K562 (cell line): Measurements from ENCODE around the gene RCOR2. TPM values are rescaled to one million over a fixed set of nuclear protein-coding genes. Genes with fewer than 3 reads are reported as not detected.
A peak's percentile ranks its signal among the peaks of the same experiment; 100 is the strongest.

Source experiments
- ATAC-seq: fragments of 200-7000 bp; cut with Tn5 transposase; 3 replicates; pipeline ENCODE4 v1.9.1; 2020; ENCODE audit warnings: moderate library complexity
- BruUV-seq: library from RNA; stranded (reverse); fragments of 400-500 nt; replicated peaks from 2 replicates; lab custom pipeline; 2021; lab: Mats Ljungman, UMichigan
- CTCF ChIA-PET: fragments of 300-600 bp; formaldehyde crosslinking; extraction: SDS; loops from one replicate; lab custom pipeline; 2021; ENCODE audit warnings: low intra/inter-chr PET ratio; lab: Yijun Ruan, JAX
- POLR2A ChIA-PET: fragments of 300-600, 350-650 bp; sonication (Branson Sonifier 250); formaldehyde crosslinking; extraction: SDS; loops from one replicate; lab custom pipeline; 2021; ENCODE audit warnings: antibody characterized with exemption, inconsistent platforms; lab: Yijun Ruan, JAX
- DNase-seq, 4 experiments: peaks; one replicate each; pipeline versions ENCODE4 v3.0.0 to v3.0.0-alpha.2; 2011 to 2018; ENCODE audit warnings: low spot score in 3 of 4, mixed read lengths in 3 of 4; ENCODE audit errors: extremely low read depth in 1 of 4
- FAIRE-seq: peaks from 2 replicates; lab custom pipeline; 2011; peaks lifted over from hg19 to GRCh38; lab: Jason Lieb, UNC
- H2AFZ ChIP-seq: 2 replicates; pipeline ENCODE4 v1.6.0; 2011; ENCODE audit warnings: low read depth, low read length, control low read depth, inconsistent platforms
- H3K27ac ChIP-seq: fragments of 200-600 bp; 3 replicates; pipeline ENCODE4 v1.8.0; 2011; ENCODE audit warnings: low read depth, mild to moderate bottlenecking, control low read depth, inconsistent platforms, low read length, moderate library complexity, mixed read lengths; ENCODE audit errors: extremely low read depth
- H3K27me3 ChIP-seq, 2 experiments: fragments of 300-600 bp in 1 of 2; 2 replicates in 1 of 2; 3 replicates in 1 of 2; pipeline versions ENCODE4 v1.6.0 to v1.8.0; 2011; ENCODE audit warnings: inconsistent platforms in 2 of 2, low read length in 2 of 2, mild to moderate bottlenecking in 1 of 2, mixed read lengths in 1 of 2, moderate library complexity in 1 of 2; ENCODE audit not compliant: control insufficient read depth in 2 of 2, insufficient read depth in 2 of 2
- H3K36me3 ChIP-seq: fragments of 300-600 bp; 3 replicates; pipeline ENCODE4 v1.8.0; 2011; ENCODE audit warnings: mild to moderate bottlenecking, low read length, inconsistent platforms; ENCODE audit not compliant: control insufficient read depth, insufficient read depth
- H3K4me1 ChIP-seq, 2 experiments: fragments of 200-600 bp in 1 of 2; replicated peaks in 1 of 2; 2 replicates in 1 of 2; 3 replicates in 1 of 2; pipeline versions ENCODE4 v1.5.1 to v1.8.0; 2011; ENCODE audit warnings: inconsistent platforms in 2 of 2, low read length in 2 of 2, mild to moderate bottlenecking in 1 of 2, mixed read lengths in 1 of 2, moderate library complexity in 1 of 2; ENCODE audit not compliant: control insufficient read depth in 2 of 2, insufficient read depth in 2 of 2
- H3K4me2 ChIP-seq: 2 replicates; pipeline ENCODE4 v1.6.1; 2011; ENCODE audit warnings: low read length, control low read depth, inconsistent platforms, mixed read lengths; ENCODE audit not compliant: insufficient read depth
- H3K4me3 ChIP-seq: fragments of 200-600 bp; sonication (generic), shearing (Covaris generic); 2 replicates; pipeline ENCODE4 v1.5.1; 2016; ENCODE audit warnings: control low read depth, inconsistent platforms
- H3K79me2 ChIP-seq: fragments of 200-600 bp; 3 replicates; pipeline ENCODE4 v1.8.0; 2011; ENCODE audit warnings: low read length, inconsistent platforms; ENCODE audit not compliant: control insufficient read depth, insufficient read depth
- H3K9ac ChIP-seq, 2 experiments: 2 replicates each; pipeline versions ENCODE4 v1.6.0 to v1.6.1; 2011; ENCODE audit warnings: low read depth in 2 of 2, low read length in 2 of 2, control low read depth in 1 of 2, inconsistent platforms in 1 of 2, mild to moderate bottlenecking in 1 of 2, mixed read lengths in 1 of 2; ENCODE audit not compliant: insufficient read depth in 1 of 2
- H3K9me1 ChIP-seq: one replicate; pipeline ENCODE4 v1.6.0; 2011; ENCODE audit warnings: inconsistent platforms, mild to moderate bottlenecking, low read length, moderate library complexity; ENCODE audit not compliant: control insufficient read depth, insufficient read depth
- H3K9me3 ChIP-seq: replicated peaks from 2 replicates; pipeline ENCODE4 v1.5.1; 2011; ENCODE audit warnings: low read depth, low read length, inconsistent platforms; ENCODE audit not compliant: control insufficient read depth, insufficient read depth
- H4K20me1 ChIP-seq: replicated peaks from 2 replicates; pipeline ENCODE4 v1.6.1; 2011; ENCODE audit warnings: low read length, inconsistent platforms, mixed read lengths; ENCODE audit not compliant: control insufficient read depth, insufficient read depth
- BHLHE40 ChIP-seq: IDR thresholded peaks from 2 replicates; pipeline ENCODE4 v1.6.1; 2011; ENCODE audit warnings: low read length, improper control_type of control experiment
- E2F3 ChIP-seq: fragments of 250-450 bp; sonication (Bioruptor Pico); IDR thresholded peaks from 2 replicates; pipeline ENCODE4 v1.4.0; 2020; ENCODE audit warnings: mild to moderate bottlenecking
- FOXP1 ChIP-seq: sonication (generic); formaldehyde crosslinking; IDR thresholded peaks from 2 replicates; pipeline ENCODE4 v1.8.0; 2022; ENCODE audit warnings: mild to moderate bottlenecking, missing genetic modification reagents
- GABPA ChIP-seq: fragments of 200-800 bp; sonication (Bioruptor generic); conservative IDR thresholded peaks from 2 replicates; pipeline ENCODE4 v1.6.1; 2016; ENCODE audit warnings: low read depth, missing genetic modification characterization, missing compliant biosample characterization
- HDGF ChIP-seq: fragments of 450-650 bp; IDR thresholded peaks from 2 replicates; pipeline ENCODE4 v1.6.1; 2016
- OTX1 ChIP-seq: fragments of 450-650 bp; formaldehyde crosslinking; IDR thresholded peaks from 2 replicates; pipeline ENCODE4 v1.4.0; 2022; ENCODE audit warnings: mild to moderate bottlenecking
- PCBP1 ChIP-seq: fragments of 200-400 bp; formaldehyde crosslinking; IDR thresholded peaks from 2 replicates; pipeline ENCODE4 v1.6.1; 2018; ENCODE audit warnings: mild to moderate bottlenecking, low read depth, low read length; ENCODE audit not compliant: poor library complexity, severe bottlenecking
- SMAD2 ChIP-seq: fragments of 150-350 bp; IDR thresholded peaks from 2 replicates; pipeline ENCODE4 v1.6.1; 2014; ENCODE audit warnings: low read depth, mild to moderate bottlenecking, low read length
- SMAD3 ChIP-seq: fragments of 450-650 bp; formaldehyde crosslinking; conservative IDR thresholded peaks from 2 replicates; pipeline ENCODE4 v1.4.0; 2020; ENCODE audit warnings: mild to moderate bottlenecking
- SMARCE1 ChIP-seq: fragments of 450-650 bp; IDR thresholded peaks from 2 replicates; pipeline ENCODE4 v1.7.1; 2016; ENCODE audit warnings: mild to moderate bottlenecking
- ZNF316 ChIP-seq: fragments of 450-650 bp; IDR thresholded peaks from 2 replicates; pipeline ENCODE4 v1.6.1; 2016
- ZNF408 ChIP-seq: fragments of 250-450 bp; sonication (Bioruptor Pico); IDR thresholded peaks from 2 replicates; pipeline ENCODE4 v1.4.0; 2020; ENCODE audit warnings: low read depth, mild to moderate bottlenecking, moderate library complexity
- ZNF561 ChIP-seq: fragments of 450-650 bp; formaldehyde crosslinking; conservative IDR thresholded peaks from 2 replicates; pipeline ENCODE4 v1.4.0; 2020; ENCODE audit warnings: mild to moderate bottlenecking, moderate library complexity
- ZNF76 ChIP-seq: fragments of 250-450 bp; sonication (Bioruptor Pico); IDR thresholded peaks from 2 replicates; pipeline ENCODE4 v1.4.0; 2020; ENCODE audit warnings: mild to moderate bottlenecking, moderate library complexity, borderline replicate concordance
- WGBS: fragments of 100-300 bp; shearing (Covaris generic); methylation state at CpG from one replicate; pipeline ENCODE4 v1.1.6; 2016; ENCODE audit warnings: low coverage, mixed read lengths; ENCODE audit not compliant: insufficient coverage; ENCODE audit errors: missing lambda C conversion rate; 5-methylcytosine and 5-hydroxymethylcytosine counted together
- in situ Hi-C: fragments of 300-500 bp; cut with MboI; formaldehyde crosslinking; loops from 4 replicates; pipeline ENCODE4 v1.15.0; 2018; ENCODE audit warnings: inconsistent platforms, mixed read lengths
- intact Hi-C: fragments of 100-400 bp; cut with micrococcal nuclease; formaldehyde crosslinking; loops from 2 replicates; pipeline ENCODE4 v1.14.2; 2022
- polyA plus RNA-seq, 8 experiments: library from polyadenylated mRNA; depleted of rRNA in 4 of 8; stranded (reverse) in 5 of 8; unstranded in 3 of 8; fragments of >200 nt; fragmentation: Nextera tagmentation in 2 of 8; fragmentation: Illumina TruSeq in 1 of 8; extraction: Ambion mirVana in 2 of 8; extraction: Trizol in 1 of 8; gene quantifications; 2 replicates each; pipeline versions ENCODE4 v1.2.1 to v1.2.3, GENCODE V29; 2011 to 2014; ENCODE audit warnings: inconsistent platforms in 1 of 8, missing spikeins in 1 of 8
- total RNA-seq, 7 experiments: library from RNA; depleted of rRNA in 6 of 7; stranded (reverse); fragments of >200 nt in 6 of 7; fragmentation: Illumina TruSeq in 2 of 7; extraction: Trizol in 2 of 7; gene quantifications; 2 replicates each; pipeline versions ENCODE4 v1.2.1 to v1.2.3, GENCODE V29; 2011 to 2021; ENCODE audit warnings: low replicate concordance in 1 of 7
- TF ChIP-seq, protein P1 (sequence below), 3 experiments: IDR thresholded peaks in 2 of 3; conservative IDR thresholded peaks in 1 of 3; 2 replicates each; pipeline ENCODE4 v1.5.1; 2011 to 2012; ENCODE audit warnings: low read length in 3 of 3, mild to moderate bottlenecking in 3 of 3, control low read depth in 2 of 3, improper control_type of control experiment in 1 of 3, inconsistent platforms in 1 of 3, low read depth in 1 of 3, mixed read lengths in 1 of 3, moderate library complexity in 1 of 3; ENCODE audit not compliant: insufficient read depth in 2 of 3
- TF ChIP-seq, protein P2 (sequence below), 2 experiments: fragments of 450-650 bp; IDR thresholded peaks; 2 replicates each; pipeline ENCODE4 v1.6.1; 2016

The RCOR2 gene
- total and polyA plus RNA-seq, 9 of the 15 experiments (the other 6 are each of a cell fraction or from before 2014, with no cell fraction given): 0.04 to 6.5 (median 2.5) TPM; not detected in 1

DNA sequence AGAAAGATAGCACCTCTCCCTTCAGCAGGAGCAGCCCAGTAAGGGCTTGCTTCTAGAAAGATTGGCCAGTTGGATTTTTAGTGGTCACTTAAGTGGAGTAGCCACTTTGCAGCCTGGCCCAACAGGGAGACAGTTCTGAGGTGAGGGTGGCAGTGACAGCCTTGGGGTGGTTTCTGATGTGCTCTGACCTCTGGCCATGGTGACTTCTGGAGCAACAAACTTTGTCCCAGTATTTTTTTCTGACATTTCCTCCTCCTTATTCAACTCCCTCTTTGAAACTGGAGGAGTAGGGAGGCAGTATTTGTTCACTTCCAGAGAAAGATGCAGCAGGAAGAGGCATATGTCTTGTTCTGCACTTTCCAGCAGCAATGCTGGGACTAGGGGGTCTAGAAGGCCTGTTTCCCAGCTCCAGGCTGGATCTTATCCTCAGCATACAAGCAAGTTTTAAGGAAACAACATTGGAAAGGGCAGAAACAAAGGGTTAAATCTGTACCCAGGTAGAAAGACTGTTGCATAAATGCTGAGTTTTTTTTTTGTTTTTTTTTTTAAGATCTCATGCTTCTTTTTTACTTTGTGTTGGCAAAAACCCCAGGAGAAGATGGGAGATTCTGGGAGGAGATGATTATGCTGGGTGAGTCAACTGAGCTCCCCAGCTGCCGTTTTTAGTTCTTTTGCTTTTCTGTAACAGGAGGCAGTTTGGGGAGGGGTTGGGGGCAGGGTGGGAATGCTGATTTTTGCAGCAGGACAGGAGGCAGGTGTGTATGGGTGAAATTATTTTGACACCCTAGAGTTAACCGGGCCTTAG lies 37.2 kb downstream of the RCOR2 start (continued):
- peak; percentile 40; the same call in 1 of the 2 replicates for TF ChIP-seq ZNF316

DNA sequence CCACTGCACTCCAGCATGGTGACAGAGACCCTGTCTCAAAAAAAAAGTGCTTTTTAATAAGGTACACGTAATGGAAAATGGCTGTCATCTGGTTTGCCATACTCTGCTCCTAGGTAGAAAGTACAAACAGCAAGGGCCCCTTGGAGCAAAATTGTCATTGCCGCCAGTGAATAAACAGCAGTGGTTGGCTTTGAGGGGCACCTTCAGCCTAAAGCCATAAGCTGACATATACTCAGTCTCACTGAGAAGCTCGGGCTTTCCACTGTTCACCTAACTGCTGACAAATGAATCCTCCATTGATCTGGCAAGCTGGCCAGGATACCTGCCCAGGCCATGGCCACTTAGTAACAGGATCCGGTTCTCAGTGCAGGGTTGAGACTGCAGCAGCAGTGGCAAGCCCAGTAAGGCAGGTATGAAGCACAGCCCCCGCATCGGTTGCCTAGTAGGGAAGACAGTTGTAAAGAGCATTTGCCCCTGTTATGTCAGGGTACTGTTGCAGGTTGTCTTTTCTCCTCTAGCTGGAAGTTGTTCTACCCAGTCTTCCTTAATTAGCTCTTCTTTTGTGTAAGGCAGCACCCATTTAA lies 39.2 kb downstream of the RCOR2 start:
- Histone ChIP-seq H3K27me3 (no peaks in the 10 kb centered on the region), H3K27ac (no peak overlapping the region), H3K36me3 (peaks cover 29% of the 10 kb centered on the region; the same call in 2 of the 3 replicates), H2AFZ (no peak overlapping the region), H4K20me1 (peaks cover 16% of the 10 kb centered on the region; the same call in 1 of the 2 replicates), H3K4me2 (no peak overlapping the region), H3K4me3 (no peak overlapping the region), H3K9me3 (no peaks in the 10 kb centered on the region), H3K9ac (0 out of 4 replicates have a peak overlapping the region, but pooled peaks of 1 of the 2 experiments have one; percentile 14), H3K79me2 (peaks cover 79% of the 10 kb centered on the region), H3K9me1 (no peaks in the 10 kb centered on the region), H3K4me1 (peaks cover 30 to 36% of the 10 kb centered on the region in 2 experiments)
- FAIRE-seq (no peak), ATAC-seq (no peak), DNase-seq (no peak)
- WGBS: 89% methylated on average over 6 of the region's 6 CpGs
- ChIA-PET POLR2A (interaction anchor here (0.5 to 2.9 kb wide), 3 partner anchors 10 to 1546 kb away, joined by 3 to 10 read pairs (median 5); no protein-coding TSS in a partner anchor), CTCF (no interaction called here)
- in situ Hi-C loops (no loop called here), intact Hi-C loops (no loop called here)
- no TSS peak for BruUV-seq
- TF ChIP-seq BHLHE40 (no peak), E2F3 (CRISPR knock-in tag) (no peak), ZNF408 (CRISPR knock-in tag) (no peak), SMARCE1 (no peak), SMAD3 (CRISPR knock-in tag) (no peak), PCBP1 (no peak), GABPA (tag) (no peak), FOXP1 (CRISPR knock-in tag) (no peak), ZNF561 (CRISPR knock-in tag) (no peak), HDGF (no peak), ZNF76 (CRISPR knock-in tag) (no peak), SMAD2 (no peak), OTX1 (CRISPR knock-in tag) (no peak)
- TF ChIP-seq, protein P1, sequence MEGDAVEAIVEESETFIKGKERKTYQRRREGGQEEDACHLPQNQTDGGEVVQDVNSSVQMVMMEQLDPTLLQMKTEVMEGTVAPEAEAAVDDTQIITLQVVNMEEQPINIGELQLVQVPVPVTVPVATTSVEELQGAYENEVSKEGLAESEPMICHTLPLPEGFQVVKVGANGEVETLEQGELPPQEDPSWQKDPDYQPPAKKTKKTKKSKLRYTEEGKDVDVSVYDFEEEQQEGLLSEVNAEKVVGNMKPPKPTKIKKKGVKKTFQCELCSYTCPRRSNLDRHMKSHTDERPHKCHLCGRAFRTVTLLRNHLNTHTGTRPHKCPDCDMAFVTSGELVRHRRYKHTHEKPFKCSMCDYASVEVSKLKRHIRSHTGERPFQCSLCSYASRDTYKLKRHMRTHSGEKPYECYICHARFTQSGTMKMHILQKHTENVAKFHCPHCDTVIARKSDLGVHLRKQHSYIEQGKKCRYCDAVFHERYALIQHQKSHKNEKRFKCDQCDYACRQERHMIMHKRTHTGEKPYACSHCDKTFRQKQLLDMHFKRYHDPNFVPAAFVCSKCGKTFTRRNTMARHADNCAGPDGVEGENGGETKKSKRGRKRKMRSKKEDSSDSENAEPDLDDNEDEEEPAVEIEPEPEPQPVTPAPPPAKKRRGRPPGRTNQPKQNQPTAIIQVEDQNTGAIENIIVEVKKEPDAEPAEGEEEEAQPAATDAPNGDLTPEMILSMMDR (IDR thresholded peaks at IDR 0.05 in 2 of 3, conservative IDR thresholded peaks at IDR 0.05 in 1 of 3; ENCODE audit: insufficient read depth in 2 of 3, low read depth in 1 of 3, low read length in 3 of 3): no peak
- TF ChIP-seq, protein P2, sequence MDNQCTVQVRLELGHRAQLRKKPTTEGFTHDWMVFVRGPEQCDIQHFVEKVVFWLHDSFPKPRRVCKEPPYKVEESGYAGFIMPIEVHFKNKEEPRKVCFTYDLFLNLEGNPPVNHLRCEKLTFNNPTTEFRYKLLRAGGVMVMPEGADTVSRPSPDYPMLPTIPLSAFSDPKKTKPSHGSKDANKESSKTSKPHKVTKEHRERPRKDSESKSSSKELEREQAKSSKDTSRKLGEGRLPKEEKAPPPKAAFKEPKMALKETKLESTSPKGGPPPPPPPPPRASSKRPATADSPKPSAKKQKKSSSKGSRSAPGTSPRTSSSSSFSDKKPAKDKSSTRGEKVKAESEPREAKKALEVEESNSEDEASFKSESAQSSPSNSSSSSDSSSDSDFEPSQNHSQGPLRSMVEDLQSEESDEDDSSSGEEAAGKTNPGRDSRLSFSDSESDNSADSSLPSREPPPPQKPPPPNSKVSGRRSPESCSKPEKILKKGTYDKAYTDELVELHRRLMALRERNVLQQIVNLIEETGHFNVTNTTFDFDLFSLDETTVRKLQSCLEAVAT (IDR thresholded peaks at IDR 0.05): no peak
